Measurements from ENCODE around the gene MLLT1.

Gene MLLT1

GRCh38 chr19:6173190-6173589 is 106.6 kb downstream of the MLLT1 start:
- no peak for DNase-seq (ENCODE audit: low read depth)
- TF ChIP-seq CTCF (IDR thresholded peaks at IDR 0.05; ENCODE audit: low read length, missing control alignments), result no peak
- H3K4me3 ChIP-seq (replicated peaks; ENCODE audit: low read depth, low read length), result no peak overlapping the region

DNA sequence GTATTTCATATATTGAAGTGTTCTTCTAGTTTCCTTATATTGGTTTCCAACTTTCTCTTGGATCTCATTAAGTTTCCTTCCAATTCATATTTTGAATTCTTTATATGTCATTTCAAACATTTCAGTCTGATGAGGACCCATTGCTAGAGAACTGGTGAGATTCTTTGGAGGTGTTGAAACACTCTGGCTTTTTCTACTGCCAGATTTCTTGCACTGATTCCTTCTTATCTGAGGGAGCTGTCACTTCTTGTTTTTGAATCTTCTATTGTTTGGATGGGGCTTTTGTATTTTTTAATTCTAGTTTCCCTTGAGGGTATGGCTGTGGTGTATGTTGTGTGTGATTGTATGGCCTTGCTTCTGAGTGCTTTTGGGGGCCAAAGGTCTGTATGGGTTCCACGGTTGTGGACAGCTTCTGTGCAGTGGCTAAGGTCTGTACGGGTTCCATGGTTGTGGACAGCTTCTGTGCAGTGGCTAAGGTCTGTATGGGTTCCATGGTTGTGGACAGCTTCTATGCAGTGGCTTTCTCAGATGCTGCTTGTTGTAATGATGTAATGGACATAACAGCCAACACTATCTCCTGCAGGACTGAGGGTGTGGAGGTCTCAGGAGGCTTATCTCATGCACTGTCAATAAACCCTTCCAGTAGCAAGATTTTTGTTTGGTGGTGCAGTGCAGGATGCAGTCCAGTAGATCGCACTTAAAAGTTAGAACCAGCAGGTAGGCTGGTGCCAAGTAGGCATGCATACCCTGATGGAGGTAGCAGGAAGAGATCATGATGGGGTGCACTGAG is 107.5 kb downstream of the MLLT1 start:
- H3K4me3 ChIP-seq (replicated peaks; ENCODE audit: low read depth, low read length), result no peak overlapping the region
- no peak for TF ChIP-seq CTCF (IDR thresholded peaks at IDR 0.05; ENCODE audit: low read length, missing control alignments)
- no peak for DNase-seq (ENCODE audit: low read depth)

- H3K4me3 ChIP-seq (replicated peaks; ENCODE audit: low read depth, low read length), result no peak overlapping the region
- no peak for DNase-seq (ENCODE audit: low read depth)
- no peak for TF ChIP-seq CTCF (IDR thresholded peaks at IDR 0.05; ENCODE audit: low read length, missing control alignments)
These were observed 112.7 kb downstream of the MLLT1 start for GRCh38 chr19:6167115-6167514.

GRCh38 chr19:6164906-6165531 is 114.8 kb downstream of the MLLT1 start:
- no peak for DNase-seq (ENCODE audit: low read depth)
- H3K4me3 ChIP-seq (replicated peaks; ENCODE audit: low read depth, low read length), result no peak overlapping the region
- TF ChIP-seq CTCF (IDR thresholded peaks at IDR 0.05; ENCODE audit: low read length, missing control alignments), result no peak

GRCh38 chr19:6161271-6161850 is 118.4 kb downstream of the MLLT1 start:
- no peak for TF ChIP-seq CTCF (IDR thresholded peaks at IDR 0.05; ENCODE audit: low read length, missing control alignments)
- no peak for DNase-seq (ENCODE audit: low read depth)
- H3K4me3 ChIP-seq (replicated peaks; ENCODE audit: low read depth, low read length), result no peak overlapping the region

Data from fibroblast of pulmonary artery (primary cell).